DMS53 (cell line): ENCODE measurements around the gene MT4.
A peak's percentile ranks its signal among the peaks of the same experiment; 100 is the strongest.

Source experiments
- DNase-seq: peaks from one replicate; lab custom pipeline; 2025; lab: John Stamatoyannopoulos, UW

Gene MT4

GRCh38 chr16:56605475-56605874 lies 40.6 kb downstream of the MT4 start:
- no peak for DNase-seq

- no peak for DNase-seq
These were observed 41.2 kb downstream of the MT4 start for GRCh38 chr16:56606071-56606475.

- no peak for DNase-seq
These were observed 41.7 kb downstream of the MT4 start for GRCh38 chr16:56606476-56607108.

GRCh38 chr16:56607109-56607618 lies 42.3 kb downstream of the MT4 start:
- DNase-seq = peak; percentile 59

- DNase-seq = no peak
These were observed 42.8 kb downstream of the MT4 start for GRCh38 chr16:56607675-56608042.

- peak; percentile 99 for DNase-seq
These were observed 43.4 kb downstream of the MT4 start, which contains the start of gene MT2A for GRCh38 chr16:56608043-56608875. MT2A (plus strand) TSS chr16:56608584; CDS start chr16:56608656, 72 bp downstream.

GRCh38 chr16:56608876-56609462 lies 44.1 kb downstream of the MT4 start:
- peak; percentile 71 for DNase-seq

- peak; percentile 76 for DNase-seq
These were observed 44.6 kb downstream of the MT4 start for GRCh38 chr16:56609463-56609921.

GRCh38 chr16:56610017-56610608 lies 45.2 kb downstream of the MT4 start:
- DNase-seq = no peak

GRCh38 chr16:56610609-56611111 lies 45.8 kb downstream of the MT4 start:
- DNase-seq = no peak

GRCh38 chr16:56611281-56611833 lies 46.5 kb downstream of the MT4 start:
- DNase-seq = peak; percentile 22

GRCh38 chr16:56613706-56614105 lies 48.8 kb downstream of the MT4 start:
- no peak for DNase-seq

GRCh38 chr16:56614549-56614991 lies 49.7 kb downstream of the MT4 start:
- DNase-seq = no peak

- DNase-seq = no peak
These were observed 50.5 kb downstream of the MT4 start for GRCh38 chr16:56615353-56615752.

GRCh38 chr16:56616608-56617211 lies 51.8 kb downstream of the MT4 start:
- DNase-seq = peak; percentile 55

- DNase-seq = peak; percentile 93
These were observed 52.6 kb downstream of the MT4 start for GRCh38 chr16:56617212-56618085.

GRCh38 chr16:56618138-56618537 lies 53.3 kb downstream of the MT4 start:
- no peak for DNase-seq
